ENCODE measurements around the gene DCAF12L2. TPM values are rescaled to one million over a fixed set of nuclear protein-coding genes. Genes with fewer than 3 reads are reported as not detected.

Gene DCAF12L2
- total RNA-seq, 1 experiment from 2014 or later: 1.2 TPM

DNA sequence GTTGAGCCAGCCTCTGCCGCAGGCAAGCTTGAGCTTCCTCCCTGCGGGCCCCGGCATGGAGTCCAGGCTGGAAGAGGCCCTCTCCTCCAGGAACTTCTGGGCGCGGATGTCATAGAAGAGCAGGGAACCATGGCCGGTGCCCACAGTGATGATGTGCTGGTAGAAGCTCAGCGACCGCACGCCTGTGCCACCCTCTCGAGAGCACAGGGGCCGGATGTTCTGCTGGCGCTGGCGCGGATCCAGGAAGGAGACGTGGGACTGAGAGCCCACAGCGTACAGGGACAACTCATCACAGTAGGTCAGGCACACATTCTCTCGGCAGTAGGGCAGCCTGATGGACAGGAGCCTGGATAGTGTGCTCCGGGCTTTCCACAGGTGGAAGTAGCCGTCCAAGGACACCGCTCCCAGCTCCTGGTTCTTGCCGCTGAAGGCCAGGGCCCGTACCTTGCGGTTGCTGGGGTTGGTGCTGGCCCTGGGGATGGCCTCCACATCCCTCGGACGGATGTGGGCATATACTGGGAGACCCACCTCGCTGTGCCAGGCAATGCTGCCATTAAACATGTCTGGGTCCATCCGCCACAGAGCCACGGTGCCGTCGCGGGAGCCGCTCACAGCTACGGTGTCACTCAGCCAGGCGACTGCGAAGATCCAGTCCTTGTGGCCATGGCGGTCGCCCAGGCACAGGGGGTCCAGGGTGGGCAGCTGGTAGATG lies 1.2 kb downstream of the DCAF12L2 start:
- DNase-seq: no peak
- Mint-ChIP-seq H3K36me3 (ENCODE audit: insufficient read depth in 1 of 3, low read depth in 3 of 3) (peaks cover 0 to 2% (median 0%) of the 10 kb centered on the region in 3 experiments; a peak in 1 of 7 replicates), H3K4me1 (no peaks in the 10 kb centered on the region), H3K4me3 (no peak overlapping the region), H3K27me3 (ENCODE audit: low read depth) (peaks cover 33% of the 10 kb centered on the region), H3K9me3 (peaks cover 6 to 57% of the 10 kb centered on the region in 2 experiments), H3K27ac (no peak overlapping the region)
- Histone ChIP-seq H3K14ac (ENCODE audit: insufficient read depth, low read length) (no peak overlapping the region), H2BK15ac (ENCODE audit: low read depth, low read length) (no peak overlapping the region), H3K27ac (ENCODE audit: insufficient read length, low read depth, low read length) (no peak overlapping the region), H4K8ac (replicated peaks; ENCODE audit: insufficient read length, low read depth, low read length) (no peak overlapping the region), H3K23ac (ENCODE audit: insufficient read length, low read depth, low read length) (no peak overlapping the region), H3K27me3 (ENCODE audit: insufficient read depth, low read length) (no peaks in the 10 kb centered on the region; the same call in 1 of the 2 replicates), H2BK120ac (ENCODE audit: low read depth, low read length, poor library complexity, severe bottlenecking) (no peak overlapping the region), H3K4me2 (ENCODE audit: insufficient read depth, insufficient read length, low read length) (no peak overlapping the region), H2AFZ (ENCODE audit: low read length) (no peak overlapping the region), H4K91ac (ENCODE audit: insufficient read length, low read depth, low read length) (no peak overlapping the region), H3K56ac (ENCODE audit: insufficient read length, low read depth, low read length) (no peak overlapping the region), H3T11ph (ENCODE audit: low read length) (no peak overlapping the region), H3K9me3 (ENCODE audit: control insufficient read depth, low read depth, low read length) (peaks cover 6% of the 10 kb centered on the region), H2BK5ac (ENCODE audit: insufficient read length, low read length) (no peak overlapping the region), H3K4ac (ENCODE audit: low read depth, low read length) (no peak overlapping the region), H3K79me1 (ENCODE audit: insufficient read depth, low read depth, low read length, poor library complexity, severe bottlenecking) (no peaks in the 10 kb centered on the region), H2BK12ac (ENCODE audit: insufficient read length, low read depth, low read length) (no peak overlapping the region), H4K5ac (ENCODE audit: insufficient read length, low read depth, low read length) (no peak overlapping the region), H3K18ac (ENCODE audit: insufficient read length, low read depth, low read length) (no peak overlapping the region), H3K23me2 (ENCODE audit: insufficient read length, low read depth, low read length, poor library complexity, severe bottlenecking) (no peaks in the 10 kb centered on the region), H3K9ac (ENCODE audit: extremely low read depth, insufficient read length, low read length) (no peak overlapping the region), H2BK20ac (ENCODE audit: low read depth, low read length, poor library complexity, severe bottlenecking) (no peak overlapping the region), H3K79me2 (ENCODE audit: insufficient read depth, low read length) (no peaks in the 10 kb centered on the region), H2AK5ac (ENCODE audit: insufficient read length, low read length) (no peak overlapping the region), H3K4me1 (ENCODE audit: insufficient read depth, low read length) (no peaks in the 10 kb centered on the region), H4K20me1 (ENCODE audit: control insufficient read depth, insufficient read depth, insufficient read length) (no peaks in the 10 kb centered on the region)
- TF ChIP-seq, protein P1, sequence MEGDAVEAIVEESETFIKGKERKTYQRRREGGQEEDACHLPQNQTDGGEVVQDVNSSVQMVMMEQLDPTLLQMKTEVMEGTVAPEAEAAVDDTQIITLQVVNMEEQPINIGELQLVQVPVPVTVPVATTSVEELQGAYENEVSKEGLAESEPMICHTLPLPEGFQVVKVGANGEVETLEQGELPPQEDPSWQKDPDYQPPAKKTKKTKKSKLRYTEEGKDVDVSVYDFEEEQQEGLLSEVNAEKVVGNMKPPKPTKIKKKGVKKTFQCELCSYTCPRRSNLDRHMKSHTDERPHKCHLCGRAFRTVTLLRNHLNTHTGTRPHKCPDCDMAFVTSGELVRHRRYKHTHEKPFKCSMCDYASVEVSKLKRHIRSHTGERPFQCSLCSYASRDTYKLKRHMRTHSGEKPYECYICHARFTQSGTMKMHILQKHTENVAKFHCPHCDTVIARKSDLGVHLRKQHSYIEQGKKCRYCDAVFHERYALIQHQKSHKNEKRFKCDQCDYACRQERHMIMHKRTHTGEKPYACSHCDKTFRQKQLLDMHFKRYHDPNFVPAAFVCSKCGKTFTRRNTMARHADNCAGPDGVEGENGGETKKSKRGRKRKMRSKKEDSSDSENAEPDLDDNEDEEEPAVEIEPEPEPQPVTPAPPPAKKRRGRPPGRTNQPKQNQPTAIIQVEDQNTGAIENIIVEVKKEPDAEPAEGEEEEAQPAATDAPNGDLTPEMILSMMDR (conservative IDR thresholded peaks at IDR 0.05): no peak
- WGBS (ENCODE audit: extremely low coverage, insufficient read length, low lambda C conversion rate): no CpG with 5 or more reads among the region's 37 CpGs
